Measurements from ENCODE around the gene OGDH.

Gene OGDH

GRCh38 chr7:44678471-44679179, 72.2 kb downstream of the OGDH start:
- DNase-seq (ENCODE audit: low read depth in 2 of 2) = peak; percentile 84 to 92
- no peak for TF ChIP-seq CTCF (IDR thresholded peaks at IDR 0.05; ENCODE audit: low read depth, low read length)
- no peak overlapping the region for H3K4me3 ChIP-seq (replicated peaks in 1 of 2; ENCODE audit: low read depth in 2 of 2, low read length in 2 of 2)

GRCh38 chr7:44681645-44682044, 75.2 kb downstream of the OGDH start:
- no peak overlapping the region for H3K4me3 ChIP-seq (replicated peaks in 1 of 2; ENCODE audit: low read depth in 2 of 2, low read length in 2 of 2)
- TF ChIP-seq CTCF (IDR thresholded peaks at IDR 0.05; ENCODE audit: low read depth, low read length) = no peak
- no peak for DNase-seq (ENCODE audit: low read depth in 2 of 2)

- no peak for TF ChIP-seq CTCF (IDR thresholded peaks at IDR 0.05; ENCODE audit: low read depth, low read length)
- no peak for DNase-seq (ENCODE audit: low read depth in 2 of 2)
- no peak overlapping the region for H3K4me3 ChIP-seq (replicated peaks in 1 of 2; ENCODE audit: low read depth in 2 of 2, low read length in 2 of 2)
Observed at GRCh38 chr7:44685723-44686122, 79.3 kb downstream of the OGDH start.

- no peak overlapping the region for H3K4me3 ChIP-seq (replicated peaks in 1 of 2; ENCODE audit: low read depth in 2 of 2, low read length in 2 of 2)
- DNase-seq (ENCODE audit: low read depth in 2 of 2) = no peak
- no peak for TF ChIP-seq CTCF (IDR thresholded peaks at IDR 0.05; ENCODE audit: low read depth, low read length)
Observed at GRCh38 chr7:44689427-44689826, 83.0 kb downstream of the OGDH start.

- TF ChIP-seq CTCF (IDR thresholded peaks at IDR 0.05; ENCODE audit: low read depth, low read length) = no peak
Observed at GRCh38 chr7:44693641-44694313, 87.3 kb downstream of the OGDH start.

GRCh38 chr7:44694326-44694725, 87.9 kb downstream of the OGDH start:
- no peak overlapping the region for H3K4me3 ChIP-seq (replicated peaks in 1 of 2; ENCODE audit: low read depth in 2 of 2, low read length in 2 of 2)
- no peak for TF ChIP-seq CTCF (IDR thresholded peaks at IDR 0.05; ENCODE audit: low read depth, low read length)
- DNase-seq (ENCODE audit: low read depth in 2 of 2) = no peak

More at GRCh38 chr7:44693641-44694313, 87.3 kb downstream of the OGDH start:
- peak; percentile 32 to 72 for DNase-seq (ENCODE audit: low read depth in 2 of 2)
- no peak overlapping the region for H3K4me3 ChIP-seq (replicated peaks in 1 of 2; ENCODE audit: low read depth in 2 of 2, low read length in 2 of 2)
